Fibroblast of lung (primary cell): Measurements from ENCODE around the gene CSTF3. TPM values are rescaled to one million over a fixed set of nuclear protein-coding genes. Genes with fewer than 3 reads are reported as not detected.

Source experiments
- DNase-seq, 2 donors: peaks; one replicate each; pipeline versions ENCODE4 v3.0.0 to v3.0.0-alpha.2; 2010; ENCODE audit warnings: low read depth in 2 of 2
- H2AFZ ChIP-seq: 2 replicates; pipeline ENCODE4 v1.5.1; 2012; ENCODE audit warnings: low read length, control low read depth, inconsistent platforms
- H3K27ac ChIP-seq: 2 replicates; pipeline ENCODE4 v1.5.1; 2011; ENCODE audit warnings: low read length, control low read depth; ENCODE audit not compliant: insufficient read depth
- H3K27me3 ChIP-seq: 2 replicates; pipeline ENCODE4 v1.5.1; 2011; ENCODE audit warnings: mild to moderate bottlenecking, low read length; ENCODE audit not compliant: control insufficient read depth, insufficient read depth
- H3K36me3 ChIP-seq: 2 replicates; pipeline ENCODE4 v1.5.1; 2011; ENCODE audit warnings: low read length; ENCODE audit not compliant: control insufficient read depth, insufficient read depth
- H3K4me1 ChIP-seq: 2 replicates; pipeline ENCODE4 v1.5.1; 2011; ENCODE audit warnings: low read length; ENCODE audit not compliant: control insufficient read depth, insufficient read depth; ENCODE audit errors: extremely low read depth
- H3K4me2 ChIP-seq: 2 replicates; pipeline ENCODE4 v1.5.1; 2011; ENCODE audit warnings: low read length, control low read depth; ENCODE audit not compliant: insufficient read depth; ENCODE audit errors: extremely low read depth
- H3K4me3 ChIP-seq, 4 experiments: fragments of 200-600 bp in 1 of 4; sonication (generic) in 1 of 4; replicated peaks in 1 of 4; 2 replicates each; pipeline ENCODE4 v1.5.1; 2011 to 2016; ENCODE audit warnings: low read length in 4 of 4, low read depth in 3 of 4, mild to moderate bottlenecking in 3 of 4, control low read depth in 2 of 4, inconsistent platforms in 1 of 4, mixed read lengths in 1 of 4; ENCODE audit not compliant: insufficient read depth in 1 of 4; ENCODE audit errors: control extremely low read depth in 1 of 4
- H3K79me2 ChIP-seq: 2 replicates; pipeline ENCODE4 v1.5.1; 2012; ENCODE audit warnings: mild to moderate bottlenecking, low read length, inconsistent platforms; ENCODE audit not compliant: control insufficient read depth, insufficient read depth
- H3K9ac ChIP-seq: 2 replicates; pipeline ENCODE4 v1.5.1; 2011; ENCODE audit warnings: mild to moderate bottlenecking, low read length, control low read depth; ENCODE audit not compliant: insufficient read depth
- H3K9me3 ChIP-seq: 2 replicates; pipeline ENCODE4 v1.5.1; 2012; ENCODE audit warnings: low read depth, low read length; ENCODE audit not compliant: control insufficient read depth, insufficient read depth
- H4K20me1 ChIP-seq: 2 replicates; pipeline ENCODE4 v1.5.1; 2011; ENCODE audit warnings: low read length; ENCODE audit not compliant: control insufficient read depth, insufficient read depth; ENCODE audit errors: extremely low read depth
- EZH2 ChIP-seq: IDR thresholded peaks from 2 replicates; pipeline ENCODE4 v1.5.1; 2012; ENCODE audit warnings: low read length, control low read depth, mild to moderate bottlenecking; ENCODE audit errors: missing control alignments
- polyA plus RNA-seq, 2 donors: library from polyadenylated mRNA; depleted of rRNA in 1 of 2; stranded (reverse) in 1 of 2; unstranded in 1 of 2; fragments of >200 nt; gene quantifications; 2 replicates each; pipeline ENCODE4 v1.2.1, GENCODE V29; 2011 to 2012; ENCODE audit warnings: missing spikeins in 1 of 2
- total RNA-seq: library from RNA; depleted of rRNA; stranded (reverse); fragments of >200 nt; gene quantifications from 2 replicates; pipeline ENCODE4 v1.2.1, GENCODE V29; 2014
- TF ChIP-seq, protein P1 (sequence below), 2 donors: IDR thresholded peaks in 1 of 2; conservative IDR thresholded peaks in 1 of 2; 1 replicate in 1 of 2; 2 replicates in 1 of 2; pipeline ENCODE4 v1.5.1; 2011 to 2012; ENCODE audit warnings: low read length in 2 of 2, control low read depth in 1 of 2, inconsistent platforms in 1 of 2, low read depth in 1 of 2, mild to moderate bottlenecking in 1 of 2

The CSTF3 gene
- total and polyA plus RNA-seq, 2 donors (not counting 1 experiment from before 2014, with no cell fraction given) = 26.3 to 27.4 TPM

DNA sequence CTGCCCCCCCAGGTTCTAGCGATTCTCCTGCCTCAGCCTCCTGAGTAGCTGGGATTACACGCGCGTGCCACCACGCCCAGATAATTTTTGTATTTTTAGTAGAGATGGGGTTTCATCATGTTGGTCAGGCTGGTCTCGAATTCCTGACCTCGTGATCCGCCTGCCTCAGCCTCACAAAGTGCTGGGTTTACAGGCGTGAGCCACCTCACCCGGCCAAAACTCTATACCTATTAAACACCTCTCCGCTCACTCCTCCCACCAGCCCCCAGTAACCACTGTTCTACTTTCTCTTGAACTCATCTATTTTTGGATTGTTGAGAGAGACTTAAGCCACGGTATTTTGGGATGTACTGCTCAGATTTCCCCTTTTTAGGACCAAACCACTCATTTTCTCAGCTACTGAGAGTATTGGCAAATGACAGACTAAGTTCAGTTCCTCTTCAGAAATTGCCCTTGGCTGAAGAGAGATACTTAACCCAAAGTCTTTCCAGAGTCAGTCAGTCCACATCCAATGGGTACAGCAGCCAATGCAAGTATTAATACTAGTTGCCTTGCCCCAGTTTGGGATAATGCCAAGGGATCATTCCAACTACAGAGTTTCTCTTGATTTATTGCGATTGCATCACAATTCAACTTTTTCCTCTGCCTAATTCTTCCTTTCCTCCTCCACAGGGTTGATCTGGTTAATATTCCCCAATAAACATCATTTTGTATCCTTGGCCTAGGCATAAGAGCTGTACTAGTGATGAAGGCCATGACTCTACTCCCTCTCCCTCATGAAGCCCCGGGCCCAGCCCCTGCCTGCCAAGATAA is 36.8 kb upstream of the CSTF3 start:
- TF ChIP-seq, protein P1, sequence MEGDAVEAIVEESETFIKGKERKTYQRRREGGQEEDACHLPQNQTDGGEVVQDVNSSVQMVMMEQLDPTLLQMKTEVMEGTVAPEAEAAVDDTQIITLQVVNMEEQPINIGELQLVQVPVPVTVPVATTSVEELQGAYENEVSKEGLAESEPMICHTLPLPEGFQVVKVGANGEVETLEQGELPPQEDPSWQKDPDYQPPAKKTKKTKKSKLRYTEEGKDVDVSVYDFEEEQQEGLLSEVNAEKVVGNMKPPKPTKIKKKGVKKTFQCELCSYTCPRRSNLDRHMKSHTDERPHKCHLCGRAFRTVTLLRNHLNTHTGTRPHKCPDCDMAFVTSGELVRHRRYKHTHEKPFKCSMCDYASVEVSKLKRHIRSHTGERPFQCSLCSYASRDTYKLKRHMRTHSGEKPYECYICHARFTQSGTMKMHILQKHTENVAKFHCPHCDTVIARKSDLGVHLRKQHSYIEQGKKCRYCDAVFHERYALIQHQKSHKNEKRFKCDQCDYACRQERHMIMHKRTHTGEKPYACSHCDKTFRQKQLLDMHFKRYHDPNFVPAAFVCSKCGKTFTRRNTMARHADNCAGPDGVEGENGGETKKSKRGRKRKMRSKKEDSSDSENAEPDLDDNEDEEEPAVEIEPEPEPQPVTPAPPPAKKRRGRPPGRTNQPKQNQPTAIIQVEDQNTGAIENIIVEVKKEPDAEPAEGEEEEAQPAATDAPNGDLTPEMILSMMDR (conservative IDR thresholded peaks at IDR 0.05 in 1 of 2, IDR thresholded peaks at IDR 0.05 in 1 of 2; ENCODE audit: low read depth in 1 of 2, low read length in 2 of 2) = no peak
- no peak for TF ChIP-seq EZH2
- Histone ChIP-seq H3K27me3 (no peaks in the 10 kb centered on the region), H2AFZ (no peak overlapping the region), H3K4me1 (no peaks in the 10 kb centered on the region), H4K20me1 (no peaks in the 10 kb centered on the region), H3K4me2 (no peak overlapping the region), H3K79me2 (no peaks in the 10 kb centered on the region), H3K27ac (no peak overlapping the region), H3K4me3 (no peak overlapping the region), H3K36me3 (no peaks in the 10 kb centered on the region), H3K9me3 (no peaks in the 10 kb centered on the region), H3K9ac (no peak overlapping the region)
- DNase-seq = peak in 1 of 2 donors; percentile 61

DNA sequence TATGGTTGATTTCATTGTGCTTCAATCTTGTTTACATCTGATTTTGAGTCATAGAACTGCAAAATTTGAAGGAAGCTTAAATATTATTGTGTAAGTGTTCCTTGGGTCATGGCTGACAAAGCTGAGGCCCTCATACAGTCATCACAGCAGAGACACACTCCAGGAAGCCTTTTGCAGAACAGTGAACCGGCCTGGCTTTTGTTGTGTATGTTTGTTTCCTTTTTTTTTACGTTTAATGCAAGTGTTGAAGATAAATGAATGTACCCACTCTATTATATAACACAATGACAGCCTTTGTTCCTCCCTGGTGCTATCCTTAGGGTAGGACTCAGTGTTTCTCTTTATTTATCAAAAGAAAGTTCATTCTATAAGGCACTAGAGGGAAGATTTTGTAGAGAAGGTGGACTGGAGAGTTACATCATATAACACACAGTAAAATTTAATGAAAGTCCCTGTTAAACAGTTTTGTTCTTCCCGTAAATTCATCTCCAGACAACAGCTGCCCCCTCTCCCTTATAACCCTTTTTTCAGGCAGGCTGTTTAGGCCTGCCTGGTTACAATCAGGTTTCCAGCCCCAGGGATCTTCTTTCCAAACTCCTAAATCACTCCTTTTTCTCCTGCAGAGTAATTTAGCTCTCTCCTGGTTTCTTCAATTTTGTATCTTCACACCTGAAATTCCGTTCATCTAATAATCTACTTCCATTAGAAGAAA is 34.3 kb upstream of the CSTF3 start:
- no peak overlapping the region for H3K27ac ChIP-seq
- no peaks in the 10 kb centered on the region for H3K4me1 ChIP-seq
- H3K79me2 ChIP-seq = no peaks in the 10 kb centered on the region
- H3K9me3 ChIP-seq = no peaks in the 10 kb centered on the region
- no peaks in the 10 kb centered on the region for H4K20me1 ChIP-seq
- H3K4me3 ChIP-seq = no peak overlapping the region
- H3K27me3 ChIP-seq = no peaks in the 10 kb centered on the region
- H2AFZ ChIP-seq = peak overlapping the region; percentile 38
- TF ChIP-seq, protein P1 (conservative IDR thresholded peaks at IDR 0.05 in 1 of 2, IDR thresholded peaks at IDR 0.05 in 1 of 2; ENCODE audit: low read depth in 1 of 2, low read length in 2 of 2) = no peak
- no peak for TF ChIP-seq EZH2
- no peak overlapping the region for H3K9ac ChIP-seq
- no peak overlapping the region for H3K4me2 ChIP-seq
- no peaks in the 10 kb centered on the region for H3K36me3 ChIP-seq
- DNase-seq = peak in 1 of 2 donors; percentile 28

DNA sequence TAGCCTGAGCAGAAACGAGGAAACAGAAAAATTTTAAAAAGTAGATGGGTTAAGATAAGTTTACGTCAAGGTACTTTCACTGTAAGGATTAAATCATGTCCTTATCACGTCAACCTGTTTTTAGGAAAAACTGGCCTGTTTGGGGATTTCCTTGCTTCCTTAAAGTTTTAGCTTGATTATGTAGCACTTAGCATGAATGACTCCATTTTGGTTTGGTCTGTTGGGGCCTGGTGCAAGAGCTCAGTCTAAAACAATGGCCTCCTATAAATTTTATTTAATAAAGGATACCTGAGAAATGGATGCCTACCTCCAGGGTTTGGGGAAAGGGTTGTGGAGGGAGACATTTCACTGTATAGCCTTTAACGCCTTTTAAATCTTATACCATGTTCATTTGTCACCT is 33.2 kb upstream of the CSTF3 start:
- Histone ChIP-seq H3K9me3 (no peaks in the 10 kb centered on the region), H3K9ac (no peak overlapping the region), H3K27me3 (no peaks in the 10 kb centered on the region), H3K4me2 (no peak overlapping the region), H3K79me2 (no peaks in the 10 kb centered on the region), H3K4me3 (no peak overlapping the region), H4K20me1 (no peaks in the 10 kb centered on the region), H3K4me1 (no peaks in the 10 kb centered on the region), H3K36me3 (no peaks in the 10 kb centered on the region), H3K27ac (no peak overlapping the region), H2AFZ (no peak overlapping the region)
- TF ChIP-seq, protein P1 (conservative IDR thresholded peaks at IDR 0.05 in 1 of 2, IDR thresholded peaks at IDR 0.05 in 1 of 2; ENCODE audit: low read depth in 1 of 2, low read length in 2 of 2) = no peak
- TF ChIP-seq EZH2 = no peak
- no peak for DNase-seq
